22Rv1 (cell line): ENCODE results near the gene UBR3.
"Not testable (repeated sequence)": the region's sequence is repeated elsewhere in the genome, so short reads cannot be mapped to it uniquely, and the experiment has no call there.

Source experiments
- H3K27ac ChIP-seq: fragments of 450-650 bp; 2 replicates; pipeline ENCODE4 v1.5.1; 2017
- ZFX ChIP-seq: fragments of 450-650 bp; IDR thresholded peaks from 2 replicates; pipeline ENCODE4 v1.6.1; 2017; ENCODE audit warnings: antibody characterized with exemption, borderline replicate concordance
- TF ChIP-seq, protein P1 (sequence below): fragments of 450-650 bp; IDR thresholded peaks from 2 replicates; pipeline ENCODE4 v1.5.1; 2017; ENCODE audit warnings: mild to moderate bottlenecking

Gene UBR3

DNA sequence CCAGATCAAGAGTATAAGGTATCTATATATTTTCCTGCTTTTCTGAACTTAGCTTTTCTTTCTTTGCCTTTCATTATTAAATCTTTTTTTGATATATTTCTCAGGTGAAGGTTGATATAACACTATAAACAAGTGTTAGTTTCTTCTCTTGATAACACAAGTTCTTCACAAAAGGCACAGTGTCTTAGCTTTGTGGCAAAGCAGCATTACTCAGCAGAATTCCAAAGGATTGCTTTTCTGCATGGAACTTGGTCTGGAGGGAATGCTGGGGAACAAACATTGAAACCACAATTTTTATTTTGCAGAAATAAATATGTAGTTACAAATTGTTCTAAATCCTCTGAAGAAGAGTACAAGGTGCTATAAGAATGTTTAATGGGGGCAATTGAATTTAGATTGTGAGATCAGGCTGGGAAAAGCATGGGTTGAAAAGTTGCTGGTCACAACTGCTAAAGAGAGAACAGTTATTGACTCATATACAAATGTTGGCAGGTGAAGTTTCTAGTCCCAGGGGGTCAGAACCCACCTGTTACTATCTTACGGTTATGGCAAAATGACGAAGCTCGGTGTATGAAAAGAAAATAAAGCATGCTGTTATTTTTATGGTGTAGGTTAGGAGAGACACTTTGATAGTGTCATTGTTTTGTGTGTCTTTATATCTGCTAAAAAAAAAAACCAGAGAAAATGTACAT, 68.2 kb downstream of the UBR3 start:
- TF ChIP-seq, protein P1, sequence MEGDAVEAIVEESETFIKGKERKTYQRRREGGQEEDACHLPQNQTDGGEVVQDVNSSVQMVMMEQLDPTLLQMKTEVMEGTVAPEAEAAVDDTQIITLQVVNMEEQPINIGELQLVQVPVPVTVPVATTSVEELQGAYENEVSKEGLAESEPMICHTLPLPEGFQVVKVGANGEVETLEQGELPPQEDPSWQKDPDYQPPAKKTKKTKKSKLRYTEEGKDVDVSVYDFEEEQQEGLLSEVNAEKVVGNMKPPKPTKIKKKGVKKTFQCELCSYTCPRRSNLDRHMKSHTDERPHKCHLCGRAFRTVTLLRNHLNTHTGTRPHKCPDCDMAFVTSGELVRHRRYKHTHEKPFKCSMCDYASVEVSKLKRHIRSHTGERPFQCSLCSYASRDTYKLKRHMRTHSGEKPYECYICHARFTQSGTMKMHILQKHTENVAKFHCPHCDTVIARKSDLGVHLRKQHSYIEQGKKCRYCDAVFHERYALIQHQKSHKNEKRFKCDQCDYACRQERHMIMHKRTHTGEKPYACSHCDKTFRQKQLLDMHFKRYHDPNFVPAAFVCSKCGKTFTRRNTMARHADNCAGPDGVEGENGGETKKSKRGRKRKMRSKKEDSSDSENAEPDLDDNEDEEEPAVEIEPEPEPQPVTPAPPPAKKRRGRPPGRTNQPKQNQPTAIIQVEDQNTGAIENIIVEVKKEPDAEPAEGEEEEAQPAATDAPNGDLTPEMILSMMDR: no peak
- no peak for TF ChIP-seq ZFX
- no peak overlapping the region for H3K27ac ChIP-seq

DNA sequence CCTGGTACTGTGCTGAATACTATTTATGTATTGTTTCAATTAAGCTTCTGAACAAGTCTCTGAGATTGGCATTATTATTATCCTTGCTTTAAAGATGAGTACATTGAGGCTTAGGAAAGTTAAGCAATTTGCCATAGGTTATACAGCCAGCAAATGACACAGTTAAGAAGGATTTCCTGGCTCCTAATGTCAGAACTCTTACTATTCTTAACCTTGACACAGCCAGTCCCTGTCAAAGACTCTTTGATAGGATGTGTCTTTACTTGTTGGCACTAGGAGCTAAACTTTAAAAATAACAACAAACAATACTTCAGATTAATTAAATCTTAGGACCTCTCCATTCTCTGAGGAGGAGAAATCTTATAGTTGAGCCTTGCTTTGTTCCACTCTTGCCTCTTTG, 70.6 kb downstream of the UBR3 start:
- no peak for TF ChIP-seq ZFX
- TF ChIP-seq, protein P1: no peak
- H3K27ac ChIP-seq: no peak overlapping the region

DNA sequence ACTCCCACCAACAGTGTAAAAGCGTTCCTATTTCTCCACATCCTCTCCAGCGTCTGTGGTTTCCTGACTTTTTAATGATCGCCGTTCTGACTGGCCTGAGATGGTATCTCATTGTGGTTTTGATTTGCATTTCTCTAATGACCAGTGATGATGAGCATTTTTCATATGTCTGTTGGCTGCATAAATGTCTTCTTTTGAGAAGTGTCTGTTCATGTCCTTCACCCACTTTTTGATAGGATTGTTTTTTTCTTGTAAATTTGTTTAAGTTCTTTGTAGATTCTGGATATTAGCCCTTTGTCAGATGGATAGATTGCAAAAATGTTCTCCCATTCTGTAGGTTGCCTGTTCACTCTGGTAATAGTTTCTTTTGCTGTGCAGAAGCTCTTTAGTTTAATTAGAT, 72.8 kb downstream of the UBR3 start:
- H3K27ac ChIP-seq: not testable (repeated sequence)

DNA sequence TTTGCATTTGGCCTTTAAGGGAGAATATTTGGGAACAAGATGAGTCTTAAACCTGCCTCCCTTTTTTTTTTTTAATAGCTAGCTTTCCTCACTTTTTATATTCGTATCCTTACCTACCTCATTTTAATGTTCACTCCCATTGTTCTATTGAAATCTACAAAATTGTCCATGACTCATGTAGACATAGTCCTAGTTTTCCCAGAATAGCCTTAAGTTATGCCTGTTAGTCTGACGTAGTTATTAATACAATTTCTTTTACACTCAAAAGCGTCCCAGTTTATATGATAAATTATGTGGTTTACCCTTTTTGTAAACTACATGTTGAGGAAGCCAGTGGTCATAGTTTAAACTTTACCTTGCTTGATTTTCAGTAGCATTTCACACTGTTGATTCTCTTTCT, 73.4 kb downstream of the UBR3 start:
- no peak for TF ChIP-seq ZFX
- TF ChIP-seq, protein P1: no peak
- H3K27ac ChIP-seq: no peak overlapping the region

DNA sequence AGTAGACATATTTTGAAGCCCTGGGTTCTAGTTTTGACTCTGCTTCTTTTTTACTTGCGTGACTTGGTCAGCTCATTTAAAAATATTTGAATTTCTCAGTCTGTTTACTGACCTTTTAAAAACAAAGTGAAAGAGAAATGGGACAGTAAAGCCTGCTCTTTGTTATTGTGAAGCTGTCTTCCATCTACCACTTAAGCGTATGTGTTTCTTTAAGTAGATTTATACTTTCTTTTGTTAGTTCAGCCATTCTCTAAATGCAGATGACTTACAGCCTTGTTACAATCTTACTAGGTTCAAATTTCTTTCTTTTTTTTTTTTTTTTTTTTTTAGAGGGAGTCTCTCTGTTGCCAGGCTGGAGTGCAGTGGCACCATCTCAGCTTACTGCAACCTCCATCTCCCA, 79.5 kb downstream of the UBR3 start:
- no peak for TF ChIP-seq ZFX
- TF ChIP-seq, protein P1: no peak
- no peak overlapping the region for H3K27ac ChIP-seq

DNA sequence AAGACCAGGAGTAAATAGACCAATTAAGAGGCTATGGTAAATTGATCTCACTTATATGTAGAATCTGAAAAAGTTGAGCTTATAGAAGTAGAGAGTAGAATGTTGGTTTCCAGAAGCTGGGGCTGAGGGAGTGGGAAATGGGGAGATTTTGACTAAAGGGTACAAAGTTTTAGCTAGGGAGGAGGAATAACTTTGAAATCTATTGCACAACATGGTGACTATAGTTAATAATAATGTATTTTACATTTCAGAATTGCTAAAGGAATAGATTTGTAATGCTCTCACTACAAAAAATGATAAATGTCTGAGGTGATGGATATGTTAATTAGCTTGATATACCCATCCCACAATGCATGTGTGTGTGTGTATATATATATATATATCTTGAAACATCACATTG, 82.1 kb downstream of the UBR3 start:
- no peak overlapping the region for H3K27ac ChIP-seq
- TF ChIP-seq, protein P1: no peak
- no peak for TF ChIP-seq ZFX

DNA sequence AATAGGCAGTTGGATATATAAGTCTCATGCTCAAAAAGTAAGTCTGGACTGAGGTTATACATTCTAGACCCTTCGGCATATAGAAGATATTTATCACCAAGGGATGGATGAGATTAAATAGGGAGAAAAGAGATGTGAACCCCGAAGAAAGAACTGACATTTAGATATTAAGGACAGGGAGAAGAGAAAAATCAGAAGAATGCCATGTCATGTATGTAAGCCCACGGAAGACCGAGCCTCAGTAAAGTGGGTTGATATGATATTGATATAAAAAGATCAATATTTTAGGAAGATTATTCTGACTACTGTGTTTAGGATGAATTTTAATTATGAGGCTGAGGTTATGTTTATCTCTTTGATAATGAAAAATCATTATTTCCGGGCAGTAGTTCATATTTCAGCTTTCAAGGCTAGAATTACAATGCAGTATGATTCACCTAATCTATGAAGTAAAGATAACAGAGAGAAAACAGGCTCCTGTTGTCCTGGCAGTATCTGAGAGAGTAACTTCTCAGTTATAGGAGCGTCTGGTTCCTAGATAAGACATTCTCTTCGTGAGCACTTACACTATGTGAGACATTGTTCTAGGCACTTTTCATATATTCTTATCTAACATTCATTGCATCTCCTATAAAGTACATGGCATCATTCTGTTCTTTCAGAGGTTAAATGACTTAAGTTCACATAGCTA, 83.0 kb downstream of the UBR3 start:
- TF ChIP-seq, protein P1: no peak
- TF ChIP-seq ZFX: no peak

DNA sequence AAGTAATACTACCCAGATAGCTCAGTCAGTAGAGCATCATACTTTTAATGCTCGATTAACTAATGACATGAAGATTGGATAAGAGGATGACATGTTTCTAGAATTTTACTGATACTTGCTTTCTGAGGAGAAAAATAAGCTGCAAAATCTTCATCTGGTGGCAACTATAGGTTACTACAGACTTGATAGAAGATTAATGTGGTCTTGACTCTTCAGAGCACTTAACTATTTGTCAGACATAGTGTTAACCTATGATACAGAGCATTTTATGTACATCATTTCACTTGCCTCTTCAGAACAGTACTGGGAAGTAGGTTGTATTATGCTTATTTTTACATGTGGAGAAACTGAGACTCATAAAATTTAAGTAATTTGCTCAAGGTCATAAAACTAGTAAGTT, 83.9 kb downstream of the UBR3 start:
- no peak for TF ChIP-seq ZFX
- TF ChIP-seq, protein P1: no peak
- H3K27ac ChIP-seq: no peak overlapping the region

More for the DNA sequence above, 83.0 kb downstream of the UBR3 start:
- H3K27ac ChIP-seq: no peak overlapping the region
